Stimulated activated CD8-positive, alpha-beta memory T cell treated with anti-CD3 and anti-CD28 coated beads, Interleukin-4, amount 100 ng/mL, for 24 hours (primary cell): ENCODE results near the gene LYZL4.

Experiments
- DNase-seq: peaks from one replicate; pipeline ENCODE4 v3.0.0-alpha.2; 2020; ENCODE audit warnings: low read depth

Gene LYZL4

GRCh38 chr3:42371776-42372175 lies 38.6 kb downstream of the LYZL4 start:
- DNase-seq = no peak

GRCh38 chr3:42369832-42370231 lies 40.6 kb downstream of the LYZL4 start:
- no peak for DNase-seq

- DNase-seq = no peak
Observed at GRCh38 chr3:42369304-42369703, 41.1 kb downstream of the LYZL4 start.

- DNase-seq = no peak
Observed at GRCh38 chr3:42368861-42369260, 41.5 kb downstream of the LYZL4 start.

GRCh38 chr3:42367903-42368302 lies 42.5 kb downstream of the LYZL4 start:
- DNase-seq = no peak

GRCh38 chr3:42366550-42366949 lies 43.9 kb downstream of the LYZL4 start:
- DNase-seq = no peak

- DNase-seq = no peak
Observed at GRCh38 chr3:42357335-42357734, 53.1 kb downstream of the LYZL4 start.

- DNase-seq = no peak
Observed at GRCh38 chr3:42355612-42356011, 54.8 kb downstream of the LYZL4 start.

- no peak for DNase-seq
Observed at GRCh38 chr3:42353631-42354030, 56.8 kb downstream of the LYZL4 start.

- no peak for DNase-seq
Observed at GRCh38 chr3:42351207-42351606, 59.2 kb downstream of the LYZL4 start.

- DNase-seq = no peak
Observed at GRCh38 chr3:42349765-42350594, 60.4 kb downstream of the LYZL4 start.

GRCh38 chr3:42347928-42348327 lies 62.5 kb downstream of the LYZL4 start:
- no peak for DNase-seq
